Measurements from ENCODE around the gene TTLL8. TPM values are rescaled to one million over a fixed set of nuclear protein-coding genes. Genes with fewer than 3 reads are reported as not detected.

The TTLL8 gene
- polyA plus RNA-seq, 2 of the 4 experiments (the other 2 are of a cell fraction): not detected

DNA sequence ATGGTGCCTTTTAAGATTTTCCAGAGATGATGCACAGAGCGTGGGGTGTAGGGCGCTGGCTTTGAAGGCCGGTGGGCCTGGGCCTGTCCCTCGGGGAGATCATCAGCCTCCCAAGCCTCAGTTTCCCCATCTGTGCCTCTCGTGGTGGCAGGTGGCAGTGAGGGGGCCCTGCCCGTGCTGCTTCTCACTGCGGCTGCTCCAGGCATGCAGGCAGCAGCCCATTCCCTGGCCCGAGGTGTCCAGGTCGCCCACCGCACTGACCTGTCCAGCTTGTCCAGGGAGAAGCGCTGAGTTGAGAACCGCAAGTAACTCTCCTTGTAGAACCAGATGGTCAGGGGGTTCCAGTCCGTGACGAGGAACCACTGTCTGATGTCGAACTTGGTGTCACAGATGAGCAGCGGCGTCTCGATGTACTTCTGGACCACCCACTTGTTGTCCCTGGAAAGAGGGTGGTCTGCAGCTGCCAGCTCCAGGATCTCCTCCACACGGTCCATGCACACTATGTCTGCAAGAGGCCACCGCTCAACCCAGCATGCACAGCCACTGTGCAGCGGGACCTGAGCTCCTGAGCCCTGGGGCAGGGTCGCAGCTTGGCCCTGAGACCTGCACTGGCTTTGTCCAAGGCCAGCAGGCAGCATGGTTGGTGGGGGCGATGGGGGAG is 25.0 kb downstream of the TTLL8 start:
- no peak for ATAC-seq
- POLR2A ChIA-PET: no interaction called here
- no peak overlapping the region for H3K4me2 ChIP-seq
- WGBS (ENCODE audit: missing lambda C conversion rate): 80% methylated on average over 10 of the region's 23 CpGs
- H3K9me3 ChIP-seq: no peaks in the 10 kb centered on the region
- no peak for FAIRE-seq
- TF ChIP-seq GATA3 (IDR thresholded peaks at IDR 0.05; ENCODE audit: borderline replicate concordance): no peak
- TF ChIP-seq, protein P1, sequence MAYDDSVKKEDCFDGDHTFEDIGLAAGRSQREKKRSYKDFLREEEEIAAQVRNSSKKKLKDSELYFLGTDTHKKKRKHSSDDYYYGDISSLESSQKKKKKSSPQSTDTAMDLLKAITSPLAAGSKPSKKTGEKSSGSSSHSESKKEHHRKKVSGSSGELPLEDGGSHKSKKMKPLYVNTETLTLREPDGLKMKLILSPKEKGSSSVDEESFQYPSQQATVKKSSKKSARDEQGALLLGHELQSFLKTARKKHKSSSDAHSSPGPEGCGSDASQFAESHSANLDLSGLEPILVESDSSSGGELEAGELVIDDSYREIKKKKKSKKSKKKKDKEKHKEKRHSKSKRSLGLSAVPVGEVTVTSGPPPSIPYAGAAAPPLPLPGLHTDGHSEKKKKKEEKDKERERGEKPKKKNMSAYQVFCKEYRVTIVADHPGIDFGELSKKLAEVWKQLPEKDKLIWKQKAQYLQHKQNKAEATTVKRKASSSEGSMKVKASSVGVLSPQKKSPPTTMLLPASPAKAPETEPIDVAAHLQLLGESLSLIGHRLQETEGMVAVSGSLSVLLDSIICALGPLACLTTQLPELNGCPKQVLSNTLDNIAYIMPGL (CRISPR knock-in tag; IDR thresholded peaks at IDR 0.05; ENCODE audit: borderline replicate concordance): no peak
- no peak for TF ChIP-seq RNF2 (IDR thresholded peaks at IDR 0.05; ENCODE audit: borderline replicate concordance, low read depth)
- TF ChIP-seq HOXB13 (CRISPR knock-in tag; IDR thresholded peaks at IDR 0.05; ENCODE audit: low read depth): no peak
- TF ChIP-seq JUN (IDR thresholded peaks at IDR 0.05): no peak
- TF ChIP-seq HEYL (CRISPR knock-in tag; IDR thresholded peaks at IDR 0.05): no peak
- TF ChIP-seq USF2 (IDR thresholded peaks at IDR 0.05): no peak
- no peak for TF ChIP-seq TP53 (CRISPR knock-in tag; IDR thresholded peaks at IDR 0.05)
- TF ChIP-seq CEBPB (IDR thresholded peaks at IDR 0.05): no peak
- no peak for TF ChIP-seq CBX2 (IDR thresholded peaks at IDR 0.05; ENCODE audit: borderline replicate concordance, low read depth)
- TF ChIP-seq RCOR1 (IDR thresholded peaks at IDR 0.05; ENCODE audit: low read depth, low read length): no peak
- no peak for TF ChIP-seq MAZ (IDR thresholded peaks at IDR 0.05; ENCODE audit: borderline replicate concordance, low read depth, low read length)
- no peak for TF ChIP-seq ZNF302 (CRISPR knock-in tag; IDR thresholded peaks at IDR 0.05)
- TF ChIP-seq JUNB (IDR thresholded peaks at IDR 0.05): no peak
- TF ChIP-seq EHMT2 (IDR thresholded peaks at IDR 0.05; ENCODE audit: low read depth): no peak
- no peak for TF ChIP-seq BHLHE40 (IDR thresholded peaks at IDR 0.05; ENCODE audit: low read depth, low read length)
- TF ChIP-seq, protein P2, sequence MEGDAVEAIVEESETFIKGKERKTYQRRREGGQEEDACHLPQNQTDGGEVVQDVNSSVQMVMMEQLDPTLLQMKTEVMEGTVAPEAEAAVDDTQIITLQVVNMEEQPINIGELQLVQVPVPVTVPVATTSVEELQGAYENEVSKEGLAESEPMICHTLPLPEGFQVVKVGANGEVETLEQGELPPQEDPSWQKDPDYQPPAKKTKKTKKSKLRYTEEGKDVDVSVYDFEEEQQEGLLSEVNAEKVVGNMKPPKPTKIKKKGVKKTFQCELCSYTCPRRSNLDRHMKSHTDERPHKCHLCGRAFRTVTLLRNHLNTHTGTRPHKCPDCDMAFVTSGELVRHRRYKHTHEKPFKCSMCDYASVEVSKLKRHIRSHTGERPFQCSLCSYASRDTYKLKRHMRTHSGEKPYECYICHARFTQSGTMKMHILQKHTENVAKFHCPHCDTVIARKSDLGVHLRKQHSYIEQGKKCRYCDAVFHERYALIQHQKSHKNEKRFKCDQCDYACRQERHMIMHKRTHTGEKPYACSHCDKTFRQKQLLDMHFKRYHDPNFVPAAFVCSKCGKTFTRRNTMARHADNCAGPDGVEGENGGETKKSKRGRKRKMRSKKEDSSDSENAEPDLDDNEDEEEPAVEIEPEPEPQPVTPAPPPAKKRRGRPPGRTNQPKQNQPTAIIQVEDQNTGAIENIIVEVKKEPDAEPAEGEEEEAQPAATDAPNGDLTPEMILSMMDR (IDR thresholded peaks at IDR 0.05): no peak
- no peak for TF ChIP-seq EHF (CRISPR knock-in tag; IDR thresholded peaks at IDR 0.05)
- TF ChIP-seq FOSL2 (IDR thresholded peaks at IDR 0.05): no peak
- no peak for TF ChIP-seq FOSL2 (CRISPR knock-in tag; IDR thresholded peaks at IDR 0.05)
- no peak overlapping the region for H3K4me3 ChIP-seq
- H3K27ac ChIP-seq: no peak overlapping the region
- peaks cover 6% of the 10 kb centered on the region; the same call in 1 of the 3 replicates for H3K4me1 ChIP-seq
- CTCF ChIA-PET: interaction anchor here (1.0 to 1.4 kb wide), 2 partner anchors 102 to 103 kb away, joined by 3 to 4 read pairs; no protein-coding TSS in a partner anchor
- DNase-seq (ENCODE audit: low read depth in 1 of 2, low spot score in 1 of 2): no peak

GRCh38 chr22:50032109-50032871 is 25.8 kb downstream of the TTLL8 start:
- Histone ChIP-seq H3K9me3 (no peaks in the 10 kb centered on the region), H3K4me2 (no peak overlapping the region), H3K27ac (no peak overlapping the region), H3K4me3 (no peak overlapping the region), H3K4me1 (peaks cover 6% of the 10 kb centered on the region; the same call in 1 of the 3 replicates)
- DNase-seq (ENCODE audit: low read depth in 1 of 2, low spot score in 1 of 2) (no peak), FAIRE-seq (no peak), ATAC-seq (no peak)
- ChIA-PET POLR2A (no interaction called here), CTCF (interaction anchor here (1.3 to 3.1 kb wide), 3 partner anchors 101 to 107 kb away, joined by 3 to 49 read pairs (median 4); no protein-coding TSS in a partner anchor)
- 69% methylated on average over 15 of the region's 24 CpGs for WGBS (ENCODE audit: missing lambda C conversion rate)
- TF ChIP-seq, protein P3, sequence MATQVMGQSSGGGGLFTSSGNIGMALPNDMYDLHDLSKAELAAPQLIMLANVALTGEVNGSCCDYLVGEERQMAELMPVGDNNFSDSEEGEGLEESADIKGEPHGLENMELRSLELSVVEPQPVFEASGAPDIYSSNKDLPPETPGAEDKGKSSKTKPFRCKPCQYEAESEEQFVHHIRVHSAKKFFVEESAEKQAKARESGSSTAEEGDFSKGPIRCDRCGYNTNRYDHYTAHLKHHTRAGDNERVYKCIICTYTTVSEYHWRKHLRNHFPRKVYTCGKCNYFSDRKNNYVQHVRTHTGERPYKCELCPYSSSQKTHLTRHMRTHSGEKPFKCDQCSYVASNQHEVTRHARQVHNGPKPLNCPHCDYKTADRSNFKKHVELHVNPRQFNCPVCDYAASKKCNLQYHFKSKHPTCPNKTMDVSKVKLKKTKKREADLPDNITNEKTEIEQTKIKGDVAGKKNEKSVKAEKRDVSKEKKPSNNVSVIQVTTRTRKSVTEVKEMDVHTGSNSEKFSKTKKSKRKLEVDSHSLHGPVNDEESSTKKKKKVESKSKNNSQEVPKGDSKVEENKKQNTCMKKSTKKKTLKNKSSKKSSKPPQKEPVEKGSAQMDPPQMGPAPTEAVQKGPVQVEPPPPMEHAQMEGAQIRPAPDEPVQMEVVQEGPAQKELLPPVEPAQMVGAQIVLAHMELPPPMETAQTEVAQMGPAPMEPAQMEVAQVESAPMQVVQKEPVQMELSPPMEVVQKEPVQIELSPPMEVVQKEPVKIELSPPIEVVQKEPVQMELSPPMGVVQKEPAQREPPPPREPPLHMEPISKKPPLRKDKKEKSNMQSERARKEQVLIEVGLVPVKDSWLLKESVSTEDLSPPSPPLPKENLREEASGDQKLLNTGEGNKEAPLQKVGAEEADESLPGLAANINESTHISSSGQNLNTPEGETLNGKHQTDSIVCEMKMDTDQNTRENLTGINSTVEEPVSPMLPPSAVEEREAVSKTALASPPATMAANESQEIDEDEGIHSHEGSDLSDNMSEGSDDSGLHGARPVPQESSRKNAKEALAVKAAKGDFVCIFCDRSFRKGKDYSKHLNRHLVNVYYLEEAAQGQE (IDR thresholded peaks at IDR 0.05): no peak
- TF ChIP-seq, protein P4, sequence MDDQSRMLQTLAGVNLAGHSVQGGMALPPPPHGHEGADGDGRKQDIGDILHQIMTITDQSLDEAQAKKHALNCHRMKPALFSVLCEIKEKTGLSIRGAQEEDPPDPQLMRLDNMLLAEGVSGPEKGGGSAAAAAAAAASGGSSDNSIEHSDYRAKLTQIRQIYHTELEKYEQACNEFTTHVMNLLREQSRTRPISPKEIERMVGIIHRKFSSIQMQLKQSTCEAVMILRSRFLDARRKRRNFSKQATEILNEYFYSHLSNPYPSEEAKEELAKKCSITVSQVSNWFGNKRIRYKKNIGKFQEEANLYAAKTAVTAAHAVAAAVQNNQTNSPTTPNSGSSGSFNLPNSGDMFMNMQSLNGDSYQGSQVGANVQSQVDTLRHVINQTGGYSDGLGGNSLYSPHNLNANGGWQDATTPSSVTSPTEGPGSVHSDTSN (IDR thresholded peaks at IDR 0.05): no peak
- TF ChIP-seq ZSCAN20 (CRISPR knock-in tag; IDR thresholded peaks at IDR 0.05) (no peak), ELK1 (IDR thresholded peaks at IDR 0.05; ENCODE audit: low read depth, low read length) (no peak), ZFP36 (IDR thresholded peaks at IDR 0.05; ENCODE audit: borderline replicate concordance, partially characterized antibody) (no peak), JUNB (IDR thresholded peaks at IDR 0.05) (no peak), BHLHE40 (IDR thresholded peaks at IDR 0.05; ENCODE audit: low read depth, low read length) (no peak), MAZ (IDR thresholded peaks at IDR 0.05; ENCODE audit: borderline replicate concordance, low read depth, low read length) (no peak)

Measured in A549 (cell line).